Endothelial cell of umbilical vein (primary cell): ENCODE measurements around the gene TRAPPC5. TPM values are rescaled to one million over a fixed set of nuclear protein-coding genes. Genes with fewer than 3 reads are reported as not detected.

Experiments used
- BruUV-seq: library from RNA; stranded (reverse); fragments of 400-500 nt; replicated peaks from 2 replicates; lab custom pipeline; 2021; lab: Mats Ljungman, UMichigan
- CTCF ChIA-PET: fragments of 300-600, 350-600 bp; sonication (Branson Sonifier 250); formaldehyde crosslinking; loops from one replicate; lab custom pipeline; 2021; ENCODE audit warnings: antibody characterized with exemption, inconsistent platforms; lab: Charles Lee
- POLR2A ChIA-PET: fragments of 300-600, 350-600 bp; sonication (Branson Sonifier 250); formaldehyde crosslinking; loops from one replicate; lab custom pipeline; 2021; ENCODE audit warnings: antibody characterized with exemption, inconsistent platforms; lab: Charles Lee
- DNase-seq: peaks from one replicate; pipeline ENCODE4 v3.0.0-alpha.2; 2011; ENCODE audit warnings: low read depth, low spot score
- FAIRE-seq: peaks from 2 replicates; lab custom pipeline; 2011; peaks lifted over from hg19 to GRCh38; lab: Jason Lieb, UNC
- H2AFZ ChIP-seq: 2 replicates; pipeline ENCODE4 v1.6.0; 2012; ENCODE audit warnings: low read depth, low read length, control low read depth, inconsistent platforms
- H3K27ac ChIP-seq: 2 replicates; pipeline ENCODE4 v1.5.1; 2011; ENCODE audit warnings: low read depth, mild to moderate bottlenecking, control low read depth, low read length, moderate library complexity; ENCODE audit not compliant: insufficient read depth
- H3K27me3 ChIP-seq, 2 experiments: 2 replicates each; pipeline versions ENCODE4 v1.6.0 to v1.6.1; 2011; ENCODE audit warnings: low read length in 2 of 2, mixed read lengths in 1 of 2; ENCODE audit not compliant: control insufficient read depth in 2 of 2, insufficient read depth in 2 of 2
- H3K36me3 ChIP-seq, 2 experiments: 2 replicates in 1 of 2; 3 replicates in 1 of 2; pipeline ENCODE4 v1.5.1; 2011; ENCODE audit warnings: low read length in 2 of 2, mild to moderate bottlenecking in 1 of 2, moderate library complexity in 1 of 2; ENCODE audit not compliant: control insufficient read depth in 2 of 2, insufficient read depth in 2 of 2; ENCODE audit errors: extremely low read depth in 1 of 2
- H3K4me1 ChIP-seq: 3 replicates; pipeline ENCODE4 v1.5.1; 2011; ENCODE audit warnings: mild to moderate bottlenecking, low read length; ENCODE audit not compliant: control insufficient read depth, insufficient read depth; ENCODE audit errors: extremely low read depth
- H3K4me2 ChIP-seq: 2 replicates; pipeline ENCODE4 v1.6.1; 2011; ENCODE audit warnings: low read length, control low read depth, mixed read lengths; ENCODE audit not compliant: insufficient read depth
- H3K4me3 ChIP-seq, 3 experiments: fragments of 200-600 bp in 1 of 3; sonication (generic), shearing (Covaris generic) in 1 of 3; replicated peaks in 1 of 3; 2 replicates each; pipeline ENCODE4 v1.5.1; 2011 to 2016; ENCODE audit warnings: control low read depth in 3 of 3, low read length in 3 of 3, mild to moderate bottlenecking in 2 of 3, inconsistent platforms in 1 of 3, low read depth in 1 of 3, moderate library complexity in 1 of 3; ENCODE audit not compliant: insufficient read depth in 1 of 3
- H3K79me2 ChIP-seq: 2 replicates; pipeline ENCODE4 v1.6.0; 2012; ENCODE audit warnings: low read length, inconsistent platforms; ENCODE audit not compliant: control insufficient read depth, insufficient read depth
- H3K9ac ChIP-seq: replicated peaks from 2 replicates; pipeline ENCODE3; 2011; ENCODE audit warnings: low read length, control low read depth; ENCODE audit not compliant: insufficient read depth; ENCODE audit errors: extremely low read depth
- H3K9me1 ChIP-seq: replicated peaks from 3 replicates; pipeline ENCODE4 v1.6.0; 2011; ENCODE audit warnings: mild to moderate bottlenecking, low read length; ENCODE audit not compliant: control insufficient read depth, insufficient read depth; ENCODE audit errors: extremely low read depth
- H3K9me3 ChIP-seq: replicated peaks from 2 replicates; pipeline ENCODE4 v1.5.1; 2012; ENCODE audit warnings: low read length, inconsistent platforms; ENCODE audit not compliant: control insufficient read depth, insufficient read depth
- H4K20me1 ChIP-seq: replicated peaks from 2 replicates; pipeline ENCODE3; 2011; ENCODE audit warnings: mild to moderate bottlenecking, low read length; ENCODE audit not compliant: control insufficient read depth, insufficient read depth; ENCODE audit errors: extremely low read depth
- CTCF ChIP-seq, 2 donors: IDR thresholded peaks; 1 replicate in 1 of 2; 2 replicates in 1 of 2; pipeline ENCODE4 v1.5.1; 2011; ENCODE audit warnings: low read length in 2 of 2, mild to moderate bottlenecking in 2 of 2, moderate library complexity in 2 of 2, control low read depth in 1 of 2, inconsistent platforms in 1 of 2, low read depth in 1 of 2; ENCODE audit not compliant: insufficient read depth in 1 of 2; ENCODE audit errors: extremely low read depth in 1 of 2
- EZH2 ChIP-seq: IDR thresholded peaks from 2 replicates; pipeline ENCODE4 v1.6.1; 2012; ENCODE audit warnings: borderline replicate concordance, low read depth, mild to moderate bottlenecking, moderate library complexity, low read length, inconsistent platforms; ENCODE audit not compliant: severe bottlenecking
- FOS ChIP-seq: IDR thresholded peaks from 2 replicates; pipeline ENCODE4 v1.6.1; 2011; ENCODE audit warnings: mild to moderate bottlenecking, low read length, moderate library complexity, borderline replicate concordance; ENCODE audit not compliant: insufficient read depth
- GATA2 ChIP-seq: IDR thresholded peaks from 2 replicates; pipeline ENCODE4 v1.7.0; 2011; ENCODE audit warnings: low read depth, mild to moderate bottlenecking, moderate library complexity, mixed read lengths, low read length; ENCODE audit not compliant: insufficient read length, insufficient read depth
- JUN ChIP-seq: IDR thresholded peaks from 2 replicates; pipeline ENCODE4 v1.6.1; 2011; ENCODE audit warnings: borderline replicate concordance, low read depth; ENCODE audit not compliant: insufficient read length, insufficient read depth
- MAX ChIP-seq: IDR thresholded peaks from 2 replicates; pipeline ENCODE4 v1.6.1; 2011; ENCODE audit not compliant: insufficient read depth, insufficient read length
- MYC ChIP-seq: IDR thresholded peaks from one replicate; pipeline ENCODE4 v1.6.1; 2011; ENCODE audit warnings: mild to moderate bottlenecking, low read depth, low read length
- POLR2A ChIP-seq: IDR thresholded peaks from 2 replicates; pipeline ENCODE4 v1.6.1; 2012; ENCODE audit warnings: low read depth, mild to moderate bottlenecking, control low read depth, low read length
- POLR2AphosphoS5 ChIP-seq: IDR thresholded peaks from 2 replicates; pipeline ENCODE4 v1.6.1; 2012; ENCODE audit warnings: low read depth, mild to moderate bottlenecking, control low read depth, low read length, moderate library complexity; ENCODE audit not compliant: insufficient read depth
- dilution Hi-C: fragments of 300-500 bp; cut with MboI; formaldehyde crosslinking; loops from one replicate; pipeline ENCODE4 v1.15.0; 2019; ENCODE audit warnings: low sequenced_read_pairs; ENCODE audit not compliant: extremely low pct_ligation_motif_present
- intact Hi-C: fragments of 100-400 bp; cut with micrococcal nuclease; formaldehyde crosslinking; loops from one replicate; pipeline ENCODE4 v1.10.0; 2022
- polyA plus RNA-seq, 4 experiments: library from polyadenylated mRNA; depleted of rRNA in 3 of 4; stranded (reverse) in 3 of 4; unstranded in 1 of 4; fragments of >200 nt; gene quantifications; 2 replicates each; pipeline versions ENCODE4 v1.2.1 to v1.2.3, GENCODE V29; 2011 to 2012; ENCODE audit warnings: missing spikeins in 1 of 4
- total RNA-seq: library from RNA; stranded (reverse); gene quantifications from 2 replicates; pipeline ENCODE4 v1.2.3, GENCODE V29; 2021

The TRAPPC5 gene
- total and polyA plus RNA-seq, 2 donors (not counting 3 experiments of a cell fraction or from before 2014, with no cell fraction given), result 114 to 172 TPM

GRCh38 chr19:7720351-7720750 is 39.7 kb downstream of the TRAPPC5 start:
- Histone ChIP-seq H3K27me3 (peaks cover 0 to 2% of the 10 kb centered on the region in 2 experiments), H3K79me2 (no peaks in the 10 kb centered on the region), H2AFZ (no peak overlapping the region), H3K9ac (no peak overlapping the region), H3K9me3 (no peaks in the 10 kb centered on the region), H3K9me1 (no peaks in the 10 kb centered on the region), H4K20me1 (no peaks in the 10 kb centered on the region), H3K4me3 (no peak overlapping the region), H3K27ac (no peak overlapping the region), H3K4me2 (no peak overlapping the region), H3K36me3 (no peaks in the 10 kb centered on the region), H3K4me1 (no peaks in the 10 kb centered on the region)
- ChIA-PET POLR2A (no interaction called here), CTCF (interaction anchor here (1.9 kb wide), 1 partner anchor 39 kb away, joined by 6 read pairs; the partner anchor contains the start of gene TRAPPC5)
- DNase-seq, result no peak
- intact Hi-C loops (no loop called here), dilution Hi-C loops (no loop called here)
- no peak for FAIRE-seq
- TF ChIP-seq CTCF (IDR thresholded peaks at IDR 0.05; ENCODE audit: extremely low read depth in 1 of 2, insufficient read depth in 1 of 2, low read depth in 1 of 2, low read length in 2 of 2) (no peak), POLR2AphosphoS5 (no peak), MYC (no peak), MAX (no peak), JUN (no peak), FOS (no peak), POLR2A (no peak), GATA2 (no peak), EZH2 (no peak)
- BruUV-seq, result no TSS peak
